HCT116 (cell line): Measurements from ENCODE around the gene YWHAG. TPM values are rescaled to one million over a fixed set of nuclear protein-coding genes. Genes with fewer than 3 reads are reported as not detected.

Source experiments
- ATAC-seq: fragments of 200-7000 bp; cut with Tn5 transposase; 2 replicates; pipeline ENCODE4 v1.9.1; 2020; ENCODE audit warnings: mild to moderate bottlenecking, moderate library complexity
- BruUV-seq: library from RNA; stranded (reverse); fragments of 400-500 nt; replicated peaks from 2 replicates; lab custom pipeline; 2021; lab: Mats Ljungman, UMichigan
- CTCF ChIA-PET: fragments of 300-600 bp; sonication (Branson Sonifier 250); formaldehyde crosslinking; loops from one replicate; lab custom pipeline; 2021; ENCODE audit warnings: antibody characterized with exemption; lab: Charles Lee
- POLR2A ChIA-PET: fragments of 300-600, 350-600 bp; sonication (Branson Sonifier 250); formaldehyde crosslinking; loops from one replicate; lab custom pipeline; 2021; ENCODE audit warnings: antibody characterized with exemption; lab: Charles Lee
- RAD21 ChIA-PET, 2 experiments: fragments of 300-600 bp; sonication (Branson Sonifier 250); formaldehyde crosslinking; loops; one replicate each; lab custom pipeline; 2023; ENCODE audit warnings: low total read pairs in 2 of 2; ENCODE audit not compliant: uncharacterized antibody in 2 of 2, unreplicated experiment in 2 of 2, low non-redundant PET in 1 of 2; lab: Charles Lee
- DNase-seq: peaks from one replicate; pipeline ENCODE4 v3.0.0-alpha.2; 2010; ENCODE audit warnings: low read depth, low spot score
- H2AFZ ChIP-seq: fragments of 200-600 bp; shearing (Covaris generic), sonication (generic); 2 replicates; pipeline ENCODE4 v1.6.1; 2017; ENCODE audit warnings: low read depth, mixed run types, mixed read lengths, antibody characterized with exemption, low read length; ENCODE audit not compliant: poor library complexity, severe bottlenecking
- H3K27ac ChIP-seq: 2 replicates; pipeline ENCODE4 v1.5.1; 2012; ENCODE audit warnings: low read depth, low read length
- H3K27me3 ChIP-seq: fragments of 200-600 bp; sonication (generic); 2 replicates; pipeline ENCODE4 v1.6.1; 2016; ENCODE audit warnings: mixed run types, low read length, mixed read lengths; ENCODE audit not compliant: insufficient read depth
- H3K36me3 ChIP-seq, 2 experiments: fragments of 200-500 bp in 1 of 2; fragments of 200-600 bp in 1 of 2; sonication (Bioruptor generic) in 1 of 2; sonication (generic) in 1 of 2; 2 replicates each; pipeline versions ENCODE4 v1.5.1 to v1.6.1; 2014 to 2016; ENCODE audit warnings: low read length in 2 of 2, inconsistent platforms in 1 of 2, mixed read lengths in 1 of 2, mixed run types in 1 of 2; ENCODE audit not compliant: insufficient read depth in 2 of 2, control insufficient read depth in 1 of 2
- H3K4me1 ChIP-seq, 2 experiments: fragments of 200-600 bp in 1 of 2; sonication (generic) in 1 of 2; 2 replicates each; pipeline versions ENCODE4 v1.5.1 to v1.6.1; 2012 to 2017; ENCODE audit warnings: low read length in 2 of 2, inconsistent platforms in 1 of 2, mild to moderate bottlenecking in 1 of 2, mixed read lengths in 1 of 2, mixed run types in 1 of 2, moderate library complexity in 1 of 2; ENCODE audit not compliant: insufficient read depth in 2 of 2, control insufficient read depth in 1 of 2
- H3K4me2 ChIP-seq: fragments of 200-600 bp; sonication (generic); 2 replicates; pipeline ENCODE4 v1.6.1; 2017; ENCODE audit warnings: mixed run types, low read length, mixed read lengths
- H3K4me3 ChIP-seq, 2 experiments: fragments of 200-600 bp in 1 of 2; sonication (generic) in 1 of 2; replicated peaks in 1 of 2; 2 replicates each; pipeline ENCODE4 v1.5.1; 2011 to 2016; ENCODE audit warnings: low read length in 2 of 2, control low read depth in 1 of 2, low read depth in 1 of 2, mild to moderate bottlenecking in 1 of 2, mixed read lengths in 1 of 2, mixed run types in 1 of 2
- H3K79me2 ChIP-seq: fragments of 200-600 bp; sonication (generic); 2 replicates; pipeline ENCODE4 v1.6.1; 2017; ENCODE audit warnings: mild to moderate bottlenecking, mixed run types, low read length, moderate library complexity, mixed read lengths; ENCODE audit not compliant: insufficient read depth
- H3K9ac ChIP-seq: fragments of 200-600 bp; sonication (generic); 2 replicates; pipeline ENCODE4 v1.6.1; 2016; ENCODE audit warnings: low read length, mixed read lengths
- H3K9me2 ChIP-seq: fragments of 200-600 bp; sonication (generic), shearing (Covaris generic); 2 replicates; pipeline ENCODE4 v1.6.1; 2017; ENCODE audit warnings: mixed run types, mild to moderate bottlenecking, moderate library complexity; ENCODE audit not compliant: insufficient read depth
- H3K9me3 ChIP-seq, 2 experiments: fragments of 200-500 bp in 1 of 2; fragments of 200-600 bp in 1 of 2; sonication (Bioruptor generic) in 1 of 2; sonication (generic) in 1 of 2; 2 replicates each; pipeline ENCODE4 v1.6.1; 2014 to 2017; ENCODE audit warnings: low read length in 2 of 2, mixed read lengths in 2 of 2, inconsistent platforms in 1 of 2, low read depth in 1 of 2, mild to moderate bottlenecking in 1 of 2, mixed run types in 1 of 2, moderate library complexity in 1 of 2; ENCODE audit not compliant: control insufficient read depth in 1 of 2, insufficient read depth in 1 of 2
- H4K20me1 ChIP-seq: fragments of 200-600 bp; sonication (generic), shearing (Covaris generic); 2 replicates; pipeline ENCODE4 v1.6.1; 2017; ENCODE audit warnings: mixed run types, mild to moderate bottlenecking, moderate library complexity; ENCODE audit not compliant: insufficient read depth
- CBX3 ChIP-seq: IDR thresholded peaks from 2 replicates; pipeline ENCODE4 v1.6.1; 2012; ENCODE audit warnings: low read depth
- CEBPB ChIP-seq: IDR thresholded peaks from 2 replicates; pipeline ENCODE4 v1.6.1; 2012; ENCODE audit warnings: low read depth
- RAD21 ChIP-seq: IDR thresholded peaks from 2 replicates; pipeline ENCODE4 v1.6.1; 2012; ENCODE audit warnings: low read depth, mild to moderate bottlenecking
- SP1 ChIP-seq: IDR thresholded peaks from 2 replicates; pipeline ENCODE4 v1.6.1; 2012; ENCODE audit warnings: low read depth
- ZNF274 ChIP-seq: fragments of 200-500 bp; sonication (Bioruptor generic); IDR thresholded peaks from 2 replicates; pipeline ENCODE4 v1.6.1; 2014; ENCODE audit warnings: mild to moderate bottlenecking, low read depth, low read length, inconsistent platforms
- intact Hi-C: fragments of 100-400 bp; cut with micrococcal nuclease; formaldehyde crosslinking; loops from 2 replicates; pipeline ENCODE4 v1.10.0; 2022
- total RNA-seq: library from RNA; stranded (reverse); gene quantifications from one replicate; pipeline ENCODE4 v1.2.1, GENCODE V29; 2021; ENCODE audit not compliant: unreplicated experiment
- TF ChIP-seq, protein P1 (sequence below), 3 experiments: fragments of 200-600 bp in 1 of 3; sonication (generic) in 1 of 3; IDR thresholded peaks in 2 of 3; conservative IDR thresholded peaks in 1 of 3; 2 replicates each; pipeline ENCODE4 v1.5.1; 2012 to 2017; ENCODE audit warnings: low read depth in 2 of 3, low read length in 2 of 3, antibody characterized with exemption in 1 of 3, borderline replicate concordance in 1 of 3, control low read depth in 1 of 3, mild to moderate bottlenecking in 1 of 3, mixed read lengths in 1 of 3, mixed run types in 1 of 3, moderate library complexity in 1 of 3; ENCODE audit not compliant: insufficient read depth in 1 of 3
- TF ChIP-seq, protein P2 (sequence below): IDR thresholded peaks from 2 replicates; pipeline ENCODE4 v1.6.1; 2012; ENCODE audit warnings: low read depth

YWHAG gene
- total RNA-seq, 1 experiment from 2014 or later, result 170 TPM

DNA sequence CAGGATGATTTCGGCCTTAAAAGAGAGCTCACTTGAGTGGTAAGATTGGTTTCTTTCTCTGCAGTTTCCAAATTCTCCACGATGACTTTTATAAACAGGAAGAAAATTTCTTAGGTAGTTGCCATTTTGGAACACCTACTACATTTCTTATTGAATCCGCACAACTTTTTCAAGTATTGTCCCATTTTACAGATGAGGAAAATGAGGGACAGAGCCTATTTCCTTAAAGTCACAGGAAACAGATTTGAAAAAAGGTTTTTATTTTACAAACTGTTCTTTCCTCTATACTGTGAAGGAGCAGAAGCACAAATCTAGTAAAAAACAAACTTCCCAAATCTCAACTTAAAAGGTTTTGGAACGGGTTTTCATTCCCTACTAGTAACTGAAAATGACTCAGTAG lies 2.7 kb downstream of the YWHAG start:
- Histone ChIP-seq H3K27ac (no peak overlapping the region), H3K79me2 (peaks cover 76% of the 10 kb centered on the region), H3K36me3 (peaks cover 11 to 49% of the 10 kb centered on the region in 2 experiments), H3K4me1 (peaks cover 21 to 56% of the 10 kb centered on the region in 2 experiments), H2AFZ (no peak overlapping the region), H3K4me3 (no peak overlapping the region), H3K9me3 (no peaks in the 10 kb centered on the region), H3K9ac (no peak overlapping the region), H3K27me3 (no peaks in the 10 kb centered on the region), H4K20me1 (peaks cover 55% of the 10 kb centered on the region; the same call in 1 of the 2 replicates), H3K4me2 (no peak overlapping the region), H3K9me2 (no peaks in the 10 kb centered on the region)
- ATAC-seq (no peak), DNase-seq (no peak)
- intact Hi-C loops, result loop anchor here (1.0 kb wide), 1 partner anchor 8 kb away; no protein-coding TSS in a partner anchor
- no TSS peak for BruUV-seq
- TF ChIP-seq CBX3 (no peak), RAD21 (no peak), ZNF274 (no peak), SP1 (no peak), CEBPB (no peak)
- TF ChIP-seq, protein P1, sequence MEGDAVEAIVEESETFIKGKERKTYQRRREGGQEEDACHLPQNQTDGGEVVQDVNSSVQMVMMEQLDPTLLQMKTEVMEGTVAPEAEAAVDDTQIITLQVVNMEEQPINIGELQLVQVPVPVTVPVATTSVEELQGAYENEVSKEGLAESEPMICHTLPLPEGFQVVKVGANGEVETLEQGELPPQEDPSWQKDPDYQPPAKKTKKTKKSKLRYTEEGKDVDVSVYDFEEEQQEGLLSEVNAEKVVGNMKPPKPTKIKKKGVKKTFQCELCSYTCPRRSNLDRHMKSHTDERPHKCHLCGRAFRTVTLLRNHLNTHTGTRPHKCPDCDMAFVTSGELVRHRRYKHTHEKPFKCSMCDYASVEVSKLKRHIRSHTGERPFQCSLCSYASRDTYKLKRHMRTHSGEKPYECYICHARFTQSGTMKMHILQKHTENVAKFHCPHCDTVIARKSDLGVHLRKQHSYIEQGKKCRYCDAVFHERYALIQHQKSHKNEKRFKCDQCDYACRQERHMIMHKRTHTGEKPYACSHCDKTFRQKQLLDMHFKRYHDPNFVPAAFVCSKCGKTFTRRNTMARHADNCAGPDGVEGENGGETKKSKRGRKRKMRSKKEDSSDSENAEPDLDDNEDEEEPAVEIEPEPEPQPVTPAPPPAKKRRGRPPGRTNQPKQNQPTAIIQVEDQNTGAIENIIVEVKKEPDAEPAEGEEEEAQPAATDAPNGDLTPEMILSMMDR (IDR thresholded peaks at IDR 0.05 in 2 of 3, conservative IDR thresholded peaks at IDR 0.05 in 1 of 3; ENCODE audit: borderline replicate concordance in 1 of 3, insufficient read depth in 1 of 3, low read depth in 2 of 3, low read length in 2 of 3), result no peak
- TF ChIP-seq, protein P2, sequence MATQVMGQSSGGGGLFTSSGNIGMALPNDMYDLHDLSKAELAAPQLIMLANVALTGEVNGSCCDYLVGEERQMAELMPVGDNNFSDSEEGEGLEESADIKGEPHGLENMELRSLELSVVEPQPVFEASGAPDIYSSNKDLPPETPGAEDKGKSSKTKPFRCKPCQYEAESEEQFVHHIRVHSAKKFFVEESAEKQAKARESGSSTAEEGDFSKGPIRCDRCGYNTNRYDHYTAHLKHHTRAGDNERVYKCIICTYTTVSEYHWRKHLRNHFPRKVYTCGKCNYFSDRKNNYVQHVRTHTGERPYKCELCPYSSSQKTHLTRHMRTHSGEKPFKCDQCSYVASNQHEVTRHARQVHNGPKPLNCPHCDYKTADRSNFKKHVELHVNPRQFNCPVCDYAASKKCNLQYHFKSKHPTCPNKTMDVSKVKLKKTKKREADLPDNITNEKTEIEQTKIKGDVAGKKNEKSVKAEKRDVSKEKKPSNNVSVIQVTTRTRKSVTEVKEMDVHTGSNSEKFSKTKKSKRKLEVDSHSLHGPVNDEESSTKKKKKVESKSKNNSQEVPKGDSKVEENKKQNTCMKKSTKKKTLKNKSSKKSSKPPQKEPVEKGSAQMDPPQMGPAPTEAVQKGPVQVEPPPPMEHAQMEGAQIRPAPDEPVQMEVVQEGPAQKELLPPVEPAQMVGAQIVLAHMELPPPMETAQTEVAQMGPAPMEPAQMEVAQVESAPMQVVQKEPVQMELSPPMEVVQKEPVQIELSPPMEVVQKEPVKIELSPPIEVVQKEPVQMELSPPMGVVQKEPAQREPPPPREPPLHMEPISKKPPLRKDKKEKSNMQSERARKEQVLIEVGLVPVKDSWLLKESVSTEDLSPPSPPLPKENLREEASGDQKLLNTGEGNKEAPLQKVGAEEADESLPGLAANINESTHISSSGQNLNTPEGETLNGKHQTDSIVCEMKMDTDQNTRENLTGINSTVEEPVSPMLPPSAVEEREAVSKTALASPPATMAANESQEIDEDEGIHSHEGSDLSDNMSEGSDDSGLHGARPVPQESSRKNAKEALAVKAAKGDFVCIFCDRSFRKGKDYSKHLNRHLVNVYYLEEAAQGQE, result no peak
- ChIA-PET RAD21 (no interaction called here), CTCF (no interaction called here), POLR2A (no interaction called here)
